Hepatic stellate cell (primary cell): ENCODE results near the gene MDFI.

Experiments used
- DNase-seq: peaks from one replicate; pipeline ENCODE4 v3.0.0; 2011; ENCODE audit warnings: low spot score

The MDFI gene

GRCh38 chr6:41672816-41673703, 34.8 kb downstream of the MDFI start:
- no peak for DNase-seq

GRCh38 chr6:41673704-41674000, 35.4 kb downstream of the MDFI start:
- DNase-seq: no peak

- no peak for DNase-seq
Observed at GRCh38 chr6:41674231-41675000, 36.1 kb downstream of the MDFI start.

GRCh38 chr6:41675176-41675775, 37.0 kb downstream of the MDFI start:
- no peak for DNase-seq

GRCh38 chr6:41675992-41676391, 37.7 kb downstream of the MDFI start:
- DNase-seq: no peak

- no peak for DNase-seq
Observed at GRCh38 chr6:41676431-41676830, 38.2 kb downstream of the MDFI start.

- DNase-seq: no peak
Observed at GRCh38 chr6:41677124-41677921, 39.1 kb downstream of the MDFI start.

- DNase-seq: no peak
Observed at GRCh38 chr6:41678511-41679084, 40.3 kb downstream of the MDFI start.

GRCh38 chr6:41679696-41680095, 41.4 kb downstream of the MDFI start:
- DNase-seq: no peak

- DNase-seq: no peak
Observed at GRCh38 chr6:41680182-41680965, 42.1 kb downstream of the MDFI start.

GRCh38 chr6:41682056-41682477, 43.8 kb downstream of the MDFI start:
- peak; percentile 99 for DNase-seq

- no peak for DNase-seq
Observed at GRCh38 chr6:41682497-41683272, 44.4 kb downstream of the MDFI start.

GRCh38 chr6:41683273-41683522, 44.9 kb downstream of the MDFI start:
- DNase-seq: no peak

- DNase-seq: peak; percentile 91
Observed at GRCh38 chr6:41683523-41684310, 45.4 kb downstream of the MDFI start.

- no peak for DNase-seq
Observed at GRCh38 chr6:41684311-41685180, 46.3 kb downstream of the MDFI start.

GRCh38 chr6:41685641-41686380, 47.5 kb downstream of the MDFI start:
- DNase-seq: no peak

- no peak for DNase-seq
Observed at GRCh38 chr6:41687501-41688175, 49.4 kb downstream of the MDFI start.
